ACC112 (cell line): ENCODE data around the gene TOB2.
A peak's percentile ranks its signal among the peaks of the same experiment; 100 is the strongest.

Source experiments
- H2AFZ ChIP-seq: fragments of 200-600 bp; sonication (generic); one replicate; pipeline ENCODE4 v1.6.0; 2017; ENCODE audit warnings: antibody characterized with exemption, low read length; ENCODE audit not compliant: unreplicated experiment
- H3K27ac ChIP-seq: fragments of 200-600 bp; sonication (generic); 2 replicates; pipeline ENCODE4 v1.5.1; 2014; ENCODE audit warnings: low read depth, mild to moderate bottlenecking, antibody characterized with exemption, low read length, moderate library complexity
- H3K27me3 ChIP-seq: fragments of 200-600 bp; sonication (generic); 2 replicates; pipeline ENCODE4 v1.6.1; 2014; ENCODE audit warnings: mild to moderate bottlenecking, antibody characterized with exemption, low read length, moderate library complexity, mixed read lengths; ENCODE audit not compliant: insufficient read depth
- H3K36me3 ChIP-seq: fragments of 200-600 bp; sonication (generic); 2 replicates; pipeline ENCODE4 v1.6.1; 2016; ENCODE audit warnings: mild to moderate bottlenecking, antibody characterized with exemption, low read length, moderate library complexity, mixed read lengths; ENCODE audit not compliant: insufficient read depth
- H3K4me1 ChIP-seq: fragments of 200-600 bp; sonication (generic); one replicate; pipeline ENCODE4 v1.6.1; 2016; ENCODE audit warnings: low read length, mixed read lengths; ENCODE audit not compliant: insufficient read depth, unreplicated experiment, control insufficient read depth
- H3K4me3 ChIP-seq: fragments of 200-600 bp; sonication (generic); 2 replicates; pipeline ENCODE4 v1.5.1; 2014; ENCODE audit warnings: mild to moderate bottlenecking, low read depth, low read length
- H3K79me2 ChIP-seq: fragments of 200-600 bp; sonication (generic); one replicate; pipeline ENCODE4 v1.6.0; 2016; ENCODE audit warnings: low read length; ENCODE audit not compliant: control insufficient read depth, unreplicated experiment, insufficient read depth

The TOB2 gene

DNA sequence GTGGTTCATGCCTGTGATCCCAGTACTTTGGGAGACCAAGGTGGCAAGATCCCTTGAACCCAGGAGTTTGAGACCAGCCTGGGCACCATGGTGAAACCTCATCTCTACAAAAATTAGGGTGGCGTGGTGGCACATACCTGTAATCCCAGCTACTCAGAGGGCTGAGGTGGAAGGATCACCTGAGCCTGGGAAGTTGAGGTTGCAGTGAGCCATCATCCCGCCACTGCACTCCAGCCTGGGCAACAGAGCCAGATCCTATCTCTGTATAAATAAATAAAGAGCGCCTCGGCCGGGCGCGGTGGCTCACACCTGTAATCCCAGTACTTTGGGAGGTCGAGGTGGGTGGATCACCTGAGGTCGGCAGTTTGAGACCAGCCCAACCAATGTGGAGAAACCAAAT lies 27.9 kb downstream of the TOB2 start:
- Histone ChIP-seq H3K27ac (no peak overlapping the region), H3K4me3 (no peak overlapping the region), H3K36me3 (no peaks in the 10 kb centered on the region), H2AFZ (no peak overlapping the region), H3K4me1 (peaks cover 13% of the 10 kb centered on the region), H3K27me3 (no peaks in the 10 kb centered on the region), H3K79me2 (peaks cover 5% of the 10 kb centered on the region)

GRCh38 chr22:41417622-41418390 lies 28.8 kb downstream of the TOB2 start:
- Histone ChIP-seq H3K4me3 (no peak overlapping the region), H3K27me3 (no peaks in the 10 kb centered on the region), H3K36me3 (no peaks in the 10 kb centered on the region), H3K79me2 (peaks cover 5% of the 10 kb centered on the region), H2AFZ (no peak overlapping the region), H3K4me1 (peaks cover 14% of the 10 kb centered on the region), H3K27ac (peak overlapping the region; percentile 22; the same call in 1 of the 2 replicates)

DNA sequence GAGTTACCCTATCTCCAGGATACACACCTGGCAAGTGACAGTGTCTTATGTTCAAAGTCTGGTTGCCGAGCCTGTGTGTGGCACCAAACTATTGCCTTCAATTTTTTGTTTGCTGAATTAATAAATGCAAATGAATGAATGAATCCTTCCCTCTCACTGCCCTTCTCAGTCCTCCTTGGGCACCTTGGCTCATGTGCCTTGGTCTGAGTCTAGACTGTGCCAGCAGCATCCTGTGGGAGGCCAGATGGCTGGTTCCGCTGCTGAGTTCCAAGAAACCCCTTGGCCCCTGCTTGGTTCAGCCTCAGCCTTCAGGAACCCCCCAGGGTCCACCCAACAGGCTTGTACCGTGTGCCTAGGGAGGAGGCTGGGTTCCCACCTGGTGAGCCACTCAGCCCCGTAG lies 31.0 kb downstream of the TOB2 start:
- Histone ChIP-seq H3K36me3 (no peaks in the 10 kb centered on the region), H3K4me3 (no peak overlapping the region), H3K27ac (no peak overlapping the region), H3K79me2 (peaks cover 5% of the 10 kb centered on the region), H3K4me1 (peaks cover 19% of the 10 kb centered on the region), H3K27me3 (no peaks in the 10 kb centered on the region), H2AFZ (no peak overlapping the region)

GRCh38 chr22:41411021-41411851 lies 35.4 kb downstream of the TOB2 start:
- H3K27me3 ChIP-seq: no peaks in the 10 kb centered on the region
- no peaks in the 10 kb centered on the region for H3K36me3 ChIP-seq
- peaks cover 5% of the 10 kb centered on the region for H3K79me2 ChIP-seq
- no peak overlapping the region for H3K4me3 ChIP-seq
- no peak overlapping the region for H2AFZ ChIP-seq
- H3K4me1 ChIP-seq: peaks cover 13% of the 10 kb centered on the region
- no peak overlapping the region for H3K27ac ChIP-seq

GRCh38 chr22:41410311-41410751 lies 36.3 kb downstream of the TOB2 start:
- Histone ChIP-seq H2AFZ (no peak overlapping the region), H3K79me2 (peaks cover 5% of the 10 kb centered on the region), H3K4me1 (peaks cover 13% of the 10 kb centered on the region), H3K27me3 (no peaks in the 10 kb centered on the region), H3K36me3 (no peaks in the 10 kb centered on the region), H3K27ac (no peak overlapping the region), H3K4me3 (no peak overlapping the region)

DNA sequence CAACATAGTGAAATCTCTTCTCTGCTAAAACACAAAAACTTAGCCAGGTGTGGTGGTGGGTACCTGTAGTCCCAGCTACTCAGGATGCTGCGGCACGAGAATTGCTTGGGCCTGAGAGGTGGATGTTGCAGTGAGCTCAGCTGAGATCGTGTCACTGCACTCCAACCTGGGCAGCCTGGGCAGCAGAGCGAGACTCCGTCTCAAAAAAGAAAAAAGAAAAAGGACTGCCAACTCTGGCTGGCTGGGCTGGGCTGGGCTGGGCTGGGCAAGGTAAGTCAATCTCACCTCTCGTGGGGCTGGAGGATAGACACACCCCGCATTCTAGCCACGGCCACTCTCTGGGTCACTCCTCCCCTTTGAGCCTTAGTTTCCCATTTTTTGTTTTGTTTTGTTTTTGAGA lies 37.9 kb downstream of the TOB2 start:
- no peaks in the 10 kb centered on the region for H3K79me2 ChIP-seq
- no peak overlapping the region for H3K27ac ChIP-seq
- no peaks in the 10 kb centered on the region for H3K27me3 ChIP-seq
- H3K36me3 ChIP-seq: no peaks in the 10 kb centered on the region
- peaks cover 10% of the 10 kb centered on the region for H3K4me1 ChIP-seq
- H3K4me3 ChIP-seq: no peak overlapping the region
- no peak overlapping the region for H2AFZ ChIP-seq

DNA sequence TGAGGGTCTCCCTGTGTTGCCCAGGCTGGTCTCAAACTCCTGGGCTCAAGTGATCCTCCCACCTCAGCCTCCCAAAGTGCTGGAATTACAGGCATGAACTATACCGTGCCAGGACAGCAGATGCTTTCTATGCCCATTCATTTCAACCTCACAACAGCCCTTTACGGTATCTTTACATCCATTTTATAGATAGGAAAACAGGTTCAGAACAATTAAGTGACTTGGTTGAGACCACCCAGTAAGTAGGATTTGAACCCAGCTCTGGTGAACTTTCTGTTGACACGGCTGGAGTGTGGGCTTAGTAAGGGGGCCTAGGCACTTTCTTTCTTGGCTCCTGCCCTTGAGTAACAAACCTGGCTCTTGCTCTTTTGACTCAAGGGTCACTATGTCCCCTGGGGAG lies 39.2 kb downstream of the TOB2 start:
- H3K27ac ChIP-seq: no peak overlapping the region
- no peaks in the 10 kb centered on the region for H3K79me2 ChIP-seq
- no peaks in the 10 kb centered on the region for H3K36me3 ChIP-seq
- no peak overlapping the region for H2AFZ ChIP-seq
- no peak overlapping the region for H3K4me3 ChIP-seq
- peaks cover 7% of the 10 kb centered on the region for H3K4me1 ChIP-seq
- H3K27me3 ChIP-seq: no peaks in the 10 kb centered on the region

DNA sequence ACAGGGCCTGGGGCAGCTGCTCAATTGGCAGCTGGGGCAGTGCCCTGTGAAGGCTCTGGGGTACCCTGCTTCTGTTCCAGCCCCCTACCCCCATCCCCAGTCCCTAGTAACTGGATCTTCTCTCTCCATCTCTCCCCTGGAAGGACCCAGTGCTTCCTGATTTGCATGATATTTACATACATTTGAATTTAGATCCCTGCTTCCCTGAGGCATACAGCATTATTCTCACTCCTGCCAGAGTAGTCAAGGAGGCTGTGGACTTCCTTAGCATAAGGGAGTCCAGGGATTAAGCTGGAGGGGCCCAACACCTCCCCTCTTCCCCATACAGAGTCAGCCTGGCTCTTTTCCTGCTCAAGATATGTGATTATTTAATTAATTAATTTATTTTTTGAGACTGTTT lies 40.2 kb downstream of the TOB2 start:
- Histone ChIP-seq H3K4me3 (no peak overlapping the region), H3K27me3 (no peaks in the 10 kb centered on the region), H3K36me3 (no peaks in the 10 kb centered on the region), H3K79me2 (no peaks in the 10 kb centered on the region), H2AFZ (no peak overlapping the region), H3K27ac (no peak overlapping the region), H3K4me1 (peaks cover 8% of the 10 kb centered on the region)

DNA sequence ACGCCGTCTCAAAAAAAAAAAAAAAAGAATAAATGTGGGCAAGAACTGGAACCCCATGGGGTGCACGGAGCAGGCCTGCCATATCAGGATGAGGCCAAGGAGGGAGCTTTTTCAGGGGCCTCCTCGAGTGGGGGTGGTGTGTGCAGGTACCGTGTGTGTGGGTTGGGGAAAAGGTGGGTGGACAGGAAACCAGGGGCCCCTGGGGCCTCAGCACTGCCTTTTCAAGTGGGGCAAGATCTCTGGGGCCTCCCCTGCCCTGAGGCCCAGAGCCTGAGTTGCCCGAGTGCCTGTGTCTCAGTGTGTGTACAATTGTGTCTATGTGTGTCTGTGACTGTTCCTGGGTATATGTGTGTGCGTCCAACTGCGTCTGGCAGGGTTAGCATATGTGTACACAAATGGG lies 41.0 kb downstream of the TOB2 start:
- no peaks in the 10 kb centered on the region for H3K27me3 ChIP-seq
- no peak overlapping the region for H3K4me3 ChIP-seq
- H3K36me3 ChIP-seq: no peaks in the 10 kb centered on the region
- H2AFZ ChIP-seq: no peak overlapping the region
- no peak overlapping the region for H3K27ac ChIP-seq
- no peaks in the 10 kb centered on the region for H3K79me2 ChIP-seq
- peaks cover 8% of the 10 kb centered on the region for H3K4me1 ChIP-seq

- no peak overlapping the region for H3K4me3 ChIP-seq
- no peak overlapping the region for H3K27ac ChIP-seq
- no peak overlapping the region for H2AFZ ChIP-seq
- H3K27me3 ChIP-seq: no peaks in the 10 kb centered on the region
- no peaks in the 10 kb centered on the region for H3K79me2 ChIP-seq
- peaks cover 8% of the 10 kb centered on the region for H3K4me1 ChIP-seq
- H3K36me3 ChIP-seq: no peaks in the 10 kb centered on the region
Observed at GRCh38 chr22:41403532-41404318, 42.9 kb downstream of the TOB2 start.
